ENCODE measurements around the gene DENND1A. TPM values are rescaled to one million over a fixed set of nuclear protein-coding genes. Genes with fewer than 3 reads are reported as not detected.

DENND1A gene
- total and polyA plus RNA-seq, 7 donors: 12.8 to 33.2 (median 19.2) TPM

- DNase-seq: no peak
- Histone ChIP-seq H3K36me3 (no peaks in the 10 kb centered on the region), H3K27ac (no peak overlapping the region), H3K4me1 (peaks cover 0 to 26% (median 13%) of the 10 kb centered on the region in 4 donors), H3K9me3 (no peaks in the 10 kb centered on the region), H3K4me3 (no peak overlapping the region), H3K27me3 (peaks cover 0 to 2% (median 0%) of the 10 kb centered on the region in 3 donors)
- no peak for TF ChIP-seq EP300 (IDR thresholded peaks at IDR 0.05)
- TF ChIP-seq POLR2A (IDR thresholded peaks at IDR 0.05): no peak
- TF ChIP-seq POLR2AphosphoS5 (IDR thresholded peaks at IDR 0.05): no peak
- no peak for TF ChIP-seq CTCF (IDR thresholded peaks at IDR 0.05)
- intact Hi-C loops (cut with DNase I): no loop called here
- 83 to 84% methylated on average over 11 of the region's 11 CpGs for WGBS, 2 donors
Observed at GRCh38 chr9:123361731-123362510, 568.0 kb downstream of the DENND1A start.

- WGBS, 2 donors: 56 to 67% methylated on average over 10 of the region's 10 CpGs
- intact Hi-C loops (cut with DNase I): no loop called here
- Histone ChIP-seq H3K9me3 (no peaks in the 10 kb centered on the region), H3K4me3 (no peak overlapping the region), H3K36me3 (no peaks in the 10 kb centered on the region), H3K27ac (no peak overlapping the region), H3K27me3 (peaks cover 0 to 9% (median 0%) of the 10 kb centered on the region in 3 donors), H3K4me1 (peaks cover 0 to 27% (median 15%) of the 10 kb centered on the region in 4 donors)
- TF ChIP-seq CTCF (IDR thresholded peaks at IDR 0.05): no peak
- no peak for TF ChIP-seq POLR2AphosphoS5 (IDR thresholded peaks at IDR 0.05)
- TF ChIP-seq EP300 (IDR thresholded peaks at IDR 0.05): no peak
- no peak for TF ChIP-seq POLR2A (IDR thresholded peaks at IDR 0.05)
- no peak for DNase-seq
Observed at GRCh38 chr9:123361086-123361730, 568.7 kb downstream of the DENND1A start.

- H3K4me3 ChIP-seq: no peak overlapping the region
- WGBS, 2 donors: 11 to 34% methylated on average over 22 of the region's 22 CpGs
- intact Hi-C loops (cut with DNase I): no loop called here
- no peak overlapping the region for H3K27ac ChIP-seq
- TF ChIP-seq POLR2A (IDR thresholded peaks at IDR 0.05) (no peak), POLR2AphosphoS5 (IDR thresholded peaks at IDR 0.05) (no peak), CTCF (IDR thresholded peaks at IDR 0.05) (no peak), EP300 (IDR thresholded peaks at IDR 0.05) (no peak)
- DNase-seq: no peak
- H3K36me3 ChIP-seq: no peaks in the 10 kb centered on the region
- no peaks in the 10 kb centered on the region for H3K9me3 ChIP-seq
- H3K27me3 ChIP-seq: peaks cover 0 to 15% (median 0%) of the 10 kb centered on the region in 3 donors
- peaks cover 0 to 33% (median 16%) of the 10 kb centered on the region in 4 donors for H3K4me1 ChIP-seq
Observed at GRCh38 chr9:123360161-123361085, 569.5 kb downstream of the DENND1A start.

- TF ChIP-seq CTCF (IDR thresholded peaks at IDR 0.05) (no peak), POLR2AphosphoS5 (IDR thresholded peaks at IDR 0.05) (no peak), EP300 (IDR thresholded peaks at IDR 0.05) (no peak), POLR2A (IDR thresholded peaks at IDR 0.05) (no peak)
- Histone ChIP-seq H3K9me3 (no peaks in the 10 kb centered on the region), H3K4me3 (no peak overlapping the region), H3K27me3 (peaks cover 0 to 24% (median 3%) of the 10 kb centered on the region in 3 donors), H3K36me3 (no peaks in the 10 kb centered on the region), H3K27ac (no peak overlapping the region), H3K4me1 (peaks cover 0 to 33% (median 14%) of the 10 kb centered on the region in 4 donors)
- 12 to 58% methylated on average over 3 of the region's 3 CpGs for WGBS, 2 donors
- DNase-seq: no peak
- intact Hi-C loops (cut with DNase I): loop anchor here (10.0 kb wide), 1 partner anchor 345 kb away; no protein-coding TSS in a partner anchor
Observed at GRCh38 chr9:123359546-123359945, 570.4 kb downstream of the DENND1A start.
